ENCODE results near the gene C3orf52.

DNA sequence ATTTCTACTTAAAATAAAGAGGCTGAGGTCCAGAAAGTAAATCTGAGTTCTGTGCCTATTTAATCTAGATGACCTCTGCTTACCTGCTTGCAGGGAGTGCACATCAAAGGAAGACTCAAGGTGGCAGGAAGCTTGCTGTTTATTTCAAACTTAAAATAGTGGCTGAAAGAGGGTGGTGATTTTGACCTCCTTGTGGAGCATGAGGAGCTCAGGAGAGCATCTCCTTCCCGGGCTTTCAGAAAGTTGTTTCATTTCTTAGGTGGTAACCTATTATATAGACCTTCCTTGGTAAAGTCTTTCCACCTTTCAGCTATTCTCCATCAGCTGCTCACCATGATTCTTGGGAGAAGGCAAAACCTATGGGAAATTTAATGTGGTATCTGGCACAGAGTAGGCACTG lies 46.4 kb downstream of the C3orf52 start:
- TF ChIP-seq, protein P1, sequence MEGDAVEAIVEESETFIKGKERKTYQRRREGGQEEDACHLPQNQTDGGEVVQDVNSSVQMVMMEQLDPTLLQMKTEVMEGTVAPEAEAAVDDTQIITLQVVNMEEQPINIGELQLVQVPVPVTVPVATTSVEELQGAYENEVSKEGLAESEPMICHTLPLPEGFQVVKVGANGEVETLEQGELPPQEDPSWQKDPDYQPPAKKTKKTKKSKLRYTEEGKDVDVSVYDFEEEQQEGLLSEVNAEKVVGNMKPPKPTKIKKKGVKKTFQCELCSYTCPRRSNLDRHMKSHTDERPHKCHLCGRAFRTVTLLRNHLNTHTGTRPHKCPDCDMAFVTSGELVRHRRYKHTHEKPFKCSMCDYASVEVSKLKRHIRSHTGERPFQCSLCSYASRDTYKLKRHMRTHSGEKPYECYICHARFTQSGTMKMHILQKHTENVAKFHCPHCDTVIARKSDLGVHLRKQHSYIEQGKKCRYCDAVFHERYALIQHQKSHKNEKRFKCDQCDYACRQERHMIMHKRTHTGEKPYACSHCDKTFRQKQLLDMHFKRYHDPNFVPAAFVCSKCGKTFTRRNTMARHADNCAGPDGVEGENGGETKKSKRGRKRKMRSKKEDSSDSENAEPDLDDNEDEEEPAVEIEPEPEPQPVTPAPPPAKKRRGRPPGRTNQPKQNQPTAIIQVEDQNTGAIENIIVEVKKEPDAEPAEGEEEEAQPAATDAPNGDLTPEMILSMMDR (IDR thresholded peaks at IDR 0.05; ENCODE audit: low read depth, low read length) = no peak
- TF ChIP-seq, protein P2, sequence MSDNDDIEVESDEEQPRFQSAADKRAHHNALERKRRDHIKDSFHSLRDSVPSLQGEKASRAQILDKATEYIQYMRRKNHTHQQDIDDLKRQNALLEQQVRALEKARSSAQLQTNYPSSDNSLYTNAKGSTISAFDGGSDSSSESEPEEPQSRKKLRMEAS (IDR thresholded peaks at IDR 0.05; ENCODE audit: low read depth, low read length) = no peak

All from NB4 (cell line).